PFSK-1 (cell line): ENCODE measurements around the gene SHFL.

Experiments
- FOXP2 ChIP-seq: optimal IDR thresholded peaks from 2 replicates; pipeline ENCODE3; 2011; ENCODE audit warnings: borderline replicate concordance, control low read depth, inconsistent platforms; ENCODE audit not compliant: insufficient read depth; ENCODE audit errors: extremely low read length, extremely low read depth
- POLR2AphosphoS5 ChIP-seq: IDR thresholded peaks from 2 replicates; pipeline ENCODE4 v1.6.1; 2012; ENCODE audit warnings: low read depth, mild to moderate bottlenecking, control low read depth, low read length, moderate library complexity
- REST ChIP-seq, 2 experiments: IDR thresholded peaks; 2 replicates each; pipeline versions ENCODE4 v1.6.1 to v1.8.0; 2011 to 2012; ENCODE audit warnings: low read depth in 2 of 2, low read length in 2 of 2, control low read depth in 1 of 2, inconsistent platforms in 1 of 2, mild to moderate bottlenecking in 1 of 2, moderate library complexity in 1 of 2; ENCODE audit not compliant: insufficient read depth in 1 of 2
- SIN3A ChIP-seq: IDR thresholded peaks from 2 replicates; pipeline ENCODE4 v1.6.1; 2012; ENCODE audit warnings: mild to moderate bottlenecking, low read length, moderate library complexity, borderline replicate concordance; ENCODE audit not compliant: insufficient read depth
- TAF1 ChIP-seq: IDR thresholded peaks from 2 replicates; pipeline ENCODE4 v1.6.1; 2012; ENCODE audit warnings: low read length, control low read depth, borderline replicate concordance; ENCODE audit not compliant: insufficient read depth

Gene SHFL

GRCh38 chr19:10087296-10088061 lies 1.4 kb downstream of the SHFL start:
- TF ChIP-seq POLR2AphosphoS5, result no peak
- TF ChIP-seq SIN3A, result no peak
- no peak for TF ChIP-seq FOXP2
- TF ChIP-seq TAF1, result no peak
- no peak for TF ChIP-seq REST (IDR thresholded peaks at IDR 0.05; ENCODE audit: insufficient read depth in 1 of 2, low read depth in 2 of 2, low read length in 2 of 2)

GRCh38 chr19:10088949-10089554 lies 2.9 kb downstream of the SHFL start:
- TF ChIP-seq REST (IDR thresholded peaks at IDR 0.05; ENCODE audit: insufficient read depth in 1 of 2, low read depth in 2 of 2, low read length in 2 of 2) (no peak), SIN3A (no peak), POLR2AphosphoS5 (no peak), TAF1 (no peak), FOXP2 (no peak)

- TF ChIP-seq POLR2AphosphoS5, result no peak
- no peak for TF ChIP-seq FOXP2
Observed at GRCh38 chr19:10089801-10090375, 3.8 kb downstream of the SHFL start.

- no peak for TF ChIP-seq REST (IDR thresholded peaks at IDR 0.05; ENCODE audit: insufficient read depth in 1 of 2, low read depth in 2 of 2, low read length in 2 of 2)
- TF ChIP-seq TAF1, result no peak
- TF ChIP-seq FOXP2, result no peak
- no peak for TF ChIP-seq POLR2AphosphoS5
- no peak for TF ChIP-seq SIN3A
Observed at GRCh38 chr19:10091370-10091687, 5.2 kb downstream of the SHFL start.

- TF ChIP-seq SIN3A (no peak), POLR2AphosphoS5 (no peak), TAF1 (no peak), FOXP2 (no peak), REST (IDR thresholded peaks at IDR 0.05; ENCODE audit: insufficient read depth in 1 of 2, low read depth in 2 of 2, low read length in 2 of 2) (no peak)
Observed at GRCh38 chr19:10091895-10092641, 6.0 kb downstream of the SHFL start.
